HG02571 (cell line): Measurements from ENCODE around the gene RTL3.
A peak's percentile ranks its signal among the peaks of the same experiment; 100 is the strongest.
"Not testable (repeated sequence)": the region's sequence is repeated elsewhere in the genome, so short reads cannot be mapped to it uniquely, and the experiment has no call there.

ENCODE experiments used
- ATAC-seq: cut with Tn5 transposase; IDR thresholded peaks from one replicate; pipeline ENCODE4 v1.9.1; 2021; ENCODE audit warnings: mild to moderate bottlenecking, moderate library complexity; ENCODE audit not compliant: unreplicated experiment

Gene RTL3

GRCh38 chrX:78658845-78659744 lies at the start of gene RTL3:
TSS of gene RTL3 (minus strand) at chrX:78659328. CDS start at chrX:78658420, 908 bp downstream.
- no peak for ATAC-seq

- ATAC-seq: no peak
Observed at GRCh38 chrX:78708816-78709215, 49.7 kb upstream of the RTL3 start.

GRCh38 chrX:78708262-78708661 lies 49.1 kb upstream of the RTL3 start:
- no peak for ATAC-seq

- no peak for ATAC-seq
Observed at GRCh38 chrX:78706071-78706470, 46.9 kb upstream of the RTL3 start.

GRCh38 chrX:78693536-78693935 lies 34.4 kb upstream of the RTL3 start:
- ATAC-seq: no peak

GRCh38 chrX:78693012-78693411 lies 33.9 kb upstream of the RTL3 start:
- no peak for ATAC-seq

- ATAC-seq: peak; percentile 89
Observed at GRCh38 chrX:78687586-78687985, 28.5 kb upstream of the RTL3 start.

GRCh38 chrX:78673246-78673645 lies 14.1 kb upstream of the RTL3 start:
- no peak for ATAC-seq

- ATAC-seq: no peak
Observed at GRCh38 chrX:78665342-78665741, 6.2 kb upstream of the RTL3 start.

- no peak for ATAC-seq
Observed at GRCh38 chrX:78661836-78662235, 2.7 kb upstream of the RTL3 start.

- no peak for ATAC-seq
Observed at GRCh38 chrX:78659955-78660354, 827 bp upstream of the RTL3 start.

GRCh38 chrX:78658414-78658813 lies 714 bp downstream of the RTL3 start:
- no peak for ATAC-seq

- ATAC-seq: no peak
Observed at GRCh38 chrX:78655642-78656041, 3.5 kb downstream of the RTL3 start.

- ATAC-seq: no peak
Observed at GRCh38 chrX:78653118-78653822, 5.9 kb downstream of the RTL3 start.

- ATAC-seq: peak; percentile 78
Observed at GRCh38 chrX:78650906-78651437, 8.2 kb downstream of the RTL3 start.

GRCh38 chrX:78643874-78644273 lies 15.3 kb downstream of the RTL3 start:
- no peak for ATAC-seq

- ATAC-seq: no peak
Observed at GRCh38 chrX:78643096-78643495, 16.0 kb downstream of the RTL3 start.

- ATAC-seq: not testable (repeated sequence)
Observed at GRCh38 chrX:78636096-78636495, 23.0 kb downstream of the RTL3 start.

- ATAC-seq: no peak
Observed at GRCh38 chrX:78624962-78625909, 33.9 kb downstream of the RTL3 start.

- no peak for ATAC-seq
Observed at GRCh38 chrX:78624426-78624825, 34.7 kb downstream of the RTL3 start.

GRCh38 chrX:78622831-78623230 lies 36.3 kb downstream of the RTL3 start:
- no peak for ATAC-seq
